AG09309 (cell line): Measurements from ENCODE around the gene ATRIP.

Source experiments
- DNase-seq: peaks from one replicate; pipeline ENCODE4 v3.0.0-alpha.2; 2010; ENCODE audit warnings: low read depth
- H3K4me3 ChIP-seq: 2 replicates; pipeline ENCODE4 v1.5.1; 2011; ENCODE audit warnings: mild to moderate bottlenecking, low read depth, low read length, moderate library complexity; ENCODE audit not compliant: control insufficient read depth
- CTCF ChIP-seq: IDR thresholded peaks from 2 replicates; pipeline ENCODE4 v1.5.1; 2011; ENCODE audit warnings: mild to moderate bottlenecking, low read depth, low read length, inconsistent platforms; ENCODE audit not compliant: insufficient read depth, control insufficient read depth; ENCODE audit errors: missing control alignments

The ATRIP gene

GRCh38 chr3:48411606-48412374, 34.7 kb upstream of the ATRIP start:
- DNase-seq = no peak
- no peak for TF ChIP-seq CTCF
- no peak overlapping the region for H3K4me3 ChIP-seq

- no peak for TF ChIP-seq CTCF
- no peak overlapping the region for H3K4me3 ChIP-seq
- no peak for DNase-seq
Measured at GRCh38 chr3:48412375-48413001, 34.0 kb upstream of the ATRIP start.

GRCh38 chr3:48413086-48413485, 33.5 kb upstream of the ATRIP start:
- no peak for TF ChIP-seq CTCF
- DNase-seq = no peak
- no peak overlapping the region for H3K4me3 ChIP-seq

DNA sequence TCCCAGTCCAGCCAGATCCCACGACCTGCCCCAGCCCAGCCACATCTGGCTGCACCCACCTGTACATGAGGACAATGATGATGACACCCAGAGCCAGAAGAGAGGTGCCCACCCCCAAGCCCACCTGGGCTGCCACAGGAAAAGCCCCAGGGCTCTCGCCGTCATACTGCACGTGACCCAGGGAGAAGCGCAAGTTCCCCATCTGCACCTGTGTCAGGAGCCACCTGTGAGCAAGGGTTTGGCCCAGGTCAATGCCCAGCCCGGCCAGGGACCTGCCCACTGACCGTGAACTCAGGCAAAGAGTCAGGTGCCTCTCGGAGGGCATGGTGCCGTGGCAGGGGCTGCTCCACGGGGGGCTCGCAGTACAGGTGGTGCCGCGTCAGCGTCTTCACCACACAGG, 32.9 kb upstream of the ATRIP start:
- no peak overlapping the region for H3K4me3 ChIP-seq
- no peak for DNase-seq
- no peak for TF ChIP-seq CTCF

- no peak overlapping the region for H3K4me3 ChIP-seq
- no peak for DNase-seq
- no peak for TF ChIP-seq CTCF
Measured at GRCh38 chr3:48414376-48415250, 31.9 kb upstream of the ATRIP start.

DNA sequence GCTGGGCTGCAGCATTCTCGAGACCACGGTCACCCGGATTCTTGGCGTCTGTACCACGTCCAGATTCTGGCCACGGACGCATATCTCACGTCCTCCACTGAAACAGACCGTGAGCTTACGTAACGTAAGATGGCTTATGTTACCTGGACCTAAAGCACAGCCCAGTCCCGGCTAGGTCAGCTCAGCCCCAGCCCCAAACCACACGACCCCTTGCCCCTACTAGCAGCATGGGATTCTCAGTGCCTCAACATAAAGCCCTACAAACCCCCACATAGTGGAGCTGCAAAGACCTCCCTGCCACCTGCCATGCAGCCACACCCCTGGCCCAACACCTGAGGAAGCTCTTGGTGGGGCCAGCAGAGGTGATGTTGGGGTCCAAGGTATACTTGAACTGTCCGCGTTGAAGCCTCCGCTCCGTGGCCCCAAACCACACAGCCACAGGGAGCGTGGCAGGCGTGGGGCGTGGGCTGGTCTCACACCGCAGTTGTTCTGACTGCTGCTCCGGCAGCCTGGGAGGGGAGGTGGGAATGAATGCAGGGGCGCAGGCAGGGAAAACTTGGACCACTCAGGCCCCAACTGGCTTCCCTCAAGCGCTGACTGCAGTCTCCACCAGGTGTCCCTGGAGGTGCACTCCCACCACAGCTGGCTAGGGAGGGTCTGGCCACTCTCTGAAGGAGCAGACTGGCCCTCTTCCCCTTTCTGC, 31.1 kb upstream of the ATRIP start:
- no peak overlapping the region for H3K4me3 ChIP-seq
- no peak for DNase-seq
- TF ChIP-seq CTCF = no peak
